GM21786 (cell line): ENCODE measurements around the gene ELAC2.

Source experiments
- ATAC-seq: cut with Tn5 transposase; IDR thresholded peaks from one replicate; pipeline ENCODE4 v1.9.1; 2021; ENCODE audit not compliant: unreplicated experiment

The ELAC2 gene

GRCh38 chr17:12955521-12955920 is 62.3 kb downstream of the ELAC2 start:
- ATAC-seq: no peak

GRCh38 chr17:12953156-12953555 is 64.7 kb downstream of the ELAC2 start:
- no peak for ATAC-seq

- ATAC-seq: no peak
Observed at GRCh38 chr17:12952012-12952411, 65.8 kb downstream of the ELAC2 start.

GRCh38 chr17:12947047-12947446 is 70.8 kb downstream of the ELAC2 start:
- ATAC-seq: no peak
